Activated T-helper 1 cell treated with anti-CD3 and anti-CD28 coated beads, Interleukin-12 subunit alpha, Interleukin-12 subunit beta, Interleukin-2, Interleukin-4 antibody, amounts not matched to agents 30 ng/mL and 10 ng/mL and 1 ng/mL, durations not matched to agents 14 hours and 24 hours and 36 hours (primary cell): Measurements from ENCODE around the gene NCR2. TPM values are rescaled to one million over a fixed set of nuclear protein-coding genes. Genes with fewer than 3 reads are reported as not detected.
A peak's percentile ranks its signal among the peaks of the same experiment; 100 is the strongest.

Source experiments
- DNase-seq: peaks from one replicate; pipeline ENCODE4 v3.0.0; 2021; ENCODE audit warnings: low spot score
- H3K27ac Mint-ChIP-seq: one replicate; pipeline ENCODE4 v1.8.0; 2021; ENCODE audit warnings: mild to moderate bottlenecking, mixed read lengths
- H3K27me3 Mint-ChIP-seq: one replicate; pipeline ENCODE4 v1.8.0; 2022; ENCODE audit warnings: mild to moderate bottlenecking, moderate library complexity, mixed read lengths; ENCODE audit not compliant: insufficient read depth
- H3K36me3 Mint-ChIP-seq: one replicate; pipeline ENCODE4 v1.8.0; 2021; ENCODE audit warnings: low read depth, mixed read lengths
- H3K4me1 Mint-ChIP-seq: one replicate; pipeline ENCODE4 v1.8.0; 2021; ENCODE audit warnings: low read depth, mixed read lengths
- H3K4me3 Mint-ChIP-seq: one replicate; pipeline ENCODE4 v1.8.0; 2021; ENCODE audit warnings: mild to moderate bottlenecking, moderate library complexity, mixed read lengths
- H3K9me3 Mint-ChIP-seq: one replicate; pipeline ENCODE4 v1.8.0; 2021; ENCODE audit warnings: mixed read lengths
- intact Hi-C: fragments of 100-400 bp; cut with micrococcal nuclease; formaldehyde crosslinking; loops from one replicate; pipeline ENCODE4 v1.15.1; 2024
- total RNA-seq: library from RNA; stranded (reverse); gene quantifications from 2 replicates; pipeline ENCODE4 v1.2.3, GENCODE V29; 2022

NCR2 gene
- total RNA-seq, 1 donor from 2014 or later: not detected

GRCh38 chr6:41335943-41336342 lies 535 bp downstream of the NCR2 start:
- H3K36me3 Mint-ChIP-seq: no peaks in the 10 kb centered on the region
- H3K4me3 Mint-ChIP-seq: no peak overlapping the region
- intact Hi-C loops: no loop called here
- H3K4me1 Mint-ChIP-seq: peaks cover 31% of the 10 kb centered on the region
- H3K27ac Mint-ChIP-seq: no peak overlapping the region
- no peaks in the 10 kb centered on the region for H3K9me3 Mint-ChIP-seq
- DNase-seq: no peak
- H3K27me3 Mint-ChIP-seq: peaks cover 11% of the 10 kb centered on the region

GRCh38 chr6:41336824-41337223 lies 1.4 kb downstream of the NCR2 start:
- DNase-seq: no peak
- Mint-ChIP-seq H3K4me1 (peaks cover 31% of the 10 kb centered on the region), H3K4me3 (no peak overlapping the region), H3K36me3 (no peaks in the 10 kb centered on the region), H3K9me3 (no peaks in the 10 kb centered on the region), H3K27me3 (peaks cover 11% of the 10 kb centered on the region), H3K27ac (no peak overlapping the region)
- intact Hi-C loops: no loop called here

GRCh38 chr6:41337709-41338108 lies 2.3 kb downstream of the NCR2 start:
- H3K27ac Mint-ChIP-seq: no peak overlapping the region
- intact Hi-C loops: no loop called here
- H3K4me3 Mint-ChIP-seq: no peak overlapping the region
- H3K27me3 Mint-ChIP-seq: peaks cover 13% of the 10 kb centered on the region
- peaks cover 29% of the 10 kb centered on the region for H3K4me1 Mint-ChIP-seq
- H3K36me3 Mint-ChIP-seq: no peaks in the 10 kb centered on the region
- DNase-seq: no peak
- no peaks in the 10 kb centered on the region for H3K9me3 Mint-ChIP-seq

- Mint-ChIP-seq H3K27ac (no peak overlapping the region), H3K27me3 (peaks cover 13% of the 10 kb centered on the region), H3K36me3 (no peaks in the 10 kb centered on the region), H3K9me3 (no peaks in the 10 kb centered on the region), H3K4me3 (no peak overlapping the region), H3K4me1 (peaks cover 21% of the 10 kb centered on the region)
- intact Hi-C loops: no loop called here
- no peak for DNase-seq
Measured at GRCh38 chr6:41338659-41339058, 3.3 kb downstream of the NCR2 start.

GRCh38 chr6:41341580-41341979 lies 6.2 kb downstream of the NCR2 start:
- Mint-ChIP-seq H3K4me3 (no peak overlapping the region), H3K27ac (no peak overlapping the region), H3K4me1 (peaks cover 29% of the 10 kb centered on the region), H3K9me3 (no peaks in the 10 kb centered on the region), H3K27me3 (peaks cover 13% of the 10 kb centered on the region), H3K36me3 (peaks cover 4% of the 10 kb centered on the region)
- intact Hi-C loops: no loop called here
- DNase-seq: no peak

GRCh38 chr6:41342241-41342640 lies 6.8 kb downstream of the NCR2 start:
- Mint-ChIP-seq H3K4me3 (no peak overlapping the region), H3K4me1 (peaks cover 29% of the 10 kb centered on the region), H3K36me3 (peaks cover 4% of the 10 kb centered on the region), H3K27me3 (peaks cover 13% of the 10 kb centered on the region), H3K9me3 (no peaks in the 10 kb centered on the region), H3K27ac (no peak overlapping the region)
- intact Hi-C loops: no loop called here
- no peak for DNase-seq

GRCh38 chr6:41343641-41344187 lies 8.3 kb downstream of the NCR2 start:
- H3K27me3 Mint-ChIP-seq: peaks cover 3% of the 10 kb centered on the region
- no peak for DNase-seq
- intact Hi-C loops: no loop called here
- no peak overlapping the region for H3K27ac Mint-ChIP-seq
- H3K4me3 Mint-ChIP-seq: no peak overlapping the region
- peaks cover 29% of the 10 kb centered on the region for H3K4me1 Mint-ChIP-seq
- H3K36me3 Mint-ChIP-seq: peaks cover 4% of the 10 kb centered on the region
- peaks cover 9% of the 10 kb centered on the region for H3K9me3 Mint-ChIP-seq

GRCh38 chr6:41344876-41345275 lies 9.5 kb downstream of the NCR2 start:
- peaks cover 10% of the 10 kb centered on the region for H3K9me3 Mint-ChIP-seq
- peaks cover 29% of the 10 kb centered on the region for H3K4me1 Mint-ChIP-seq
- peaks cover 4% of the 10 kb centered on the region for H3K36me3 Mint-ChIP-seq
- peak overlapping the region; percentile 61 for H3K27ac Mint-ChIP-seq
- H3K27me3 Mint-ChIP-seq: peaks cover 11% of the 10 kb centered on the region
- intact Hi-C loops: no loop called here
- DNase-seq: peak; percentile 43
- H3K4me3 Mint-ChIP-seq: peak overlapping the region; percentile 19

- DNase-seq: no peak
- Mint-ChIP-seq H3K36me3 (peaks cover 4% of the 10 kb centered on the region), H3K4me3 (no peak overlapping the region), H3K4me1 (peaks cover 29% of the 10 kb centered on the region), H3K27me3 (peaks cover 14% of the 10 kb centered on the region), H3K9me3 (peaks cover 10% of the 10 kb centered on the region), H3K27ac (peak overlapping the region; percentile 37)
- intact Hi-C loops: no loop called here
Measured at GRCh38 chr6:41345901-41346300, 10.5 kb downstream of the NCR2 start.

- intact Hi-C loops: no loop called here
- no peak for DNase-seq
- Mint-ChIP-seq H3K9me3 (peaks cover 10% of the 10 kb centered on the region), H3K36me3 (peaks cover 4% of the 10 kb centered on the region), H3K4me1 (peaks cover 29% of the 10 kb centered on the region), H3K4me3 (no peak overlapping the region), H3K27me3 (peaks cover 17% of the 10 kb centered on the region), H3K27ac (peak overlapping the region; percentile 70)
Measured at GRCh38 chr6:41346441-41346840, 11.0 kb downstream of the NCR2 start.

- H3K36me3 Mint-ChIP-seq: peaks cover 4% of the 10 kb centered on the region
- no peak overlapping the region for H3K4me3 Mint-ChIP-seq
- H3K9me3 Mint-ChIP-seq: peaks cover 10% of the 10 kb centered on the region
- H3K27ac Mint-ChIP-seq: no peak overlapping the region
- DNase-seq: no peak
- H3K27me3 Mint-ChIP-seq: peaks cover 15% of the 10 kb centered on the region
- H3K4me1 Mint-ChIP-seq: peaks cover 29% of the 10 kb centered on the region
- intact Hi-C loops: no loop called here
Measured at GRCh38 chr6:41347378-41348050, 12.1 kb downstream of the NCR2 start.

- Mint-ChIP-seq H3K27me3 (peaks cover 15% of the 10 kb centered on the region), H3K9me3 (peaks cover 10% of the 10 kb centered on the region), H3K36me3 (peaks cover 4% of the 10 kb centered on the region), H3K4me3 (no peak overlapping the region), H3K27ac (no peak overlapping the region), H3K4me1 (peaks cover 27% of the 10 kb centered on the region)
- no peak for DNase-seq
- intact Hi-C loops: no loop called here
Measured at GRCh38 chr6:41348934-41349333, 13.5 kb downstream of the NCR2 start.

GRCh38 chr6:41352396-41352795 lies 17.0 kb downstream of the NCR2 start:
- no peak overlapping the region for H3K4me3 Mint-ChIP-seq
- intact Hi-C loops: no loop called here
- H3K4me1 Mint-ChIP-seq: no peaks in the 10 kb centered on the region
- H3K36me3 Mint-ChIP-seq: no peaks in the 10 kb centered on the region
- peaks cover 10% of the 10 kb centered on the region for H3K9me3 Mint-ChIP-seq
- H3K27me3 Mint-ChIP-seq: peaks cover 22% of the 10 kb centered on the region
- no peak for DNase-seq
- H3K27ac Mint-ChIP-seq: no peak overlapping the region
